ENCODE measurements around the gene ABLIM2.

ABLIM2 gene

DNA sequence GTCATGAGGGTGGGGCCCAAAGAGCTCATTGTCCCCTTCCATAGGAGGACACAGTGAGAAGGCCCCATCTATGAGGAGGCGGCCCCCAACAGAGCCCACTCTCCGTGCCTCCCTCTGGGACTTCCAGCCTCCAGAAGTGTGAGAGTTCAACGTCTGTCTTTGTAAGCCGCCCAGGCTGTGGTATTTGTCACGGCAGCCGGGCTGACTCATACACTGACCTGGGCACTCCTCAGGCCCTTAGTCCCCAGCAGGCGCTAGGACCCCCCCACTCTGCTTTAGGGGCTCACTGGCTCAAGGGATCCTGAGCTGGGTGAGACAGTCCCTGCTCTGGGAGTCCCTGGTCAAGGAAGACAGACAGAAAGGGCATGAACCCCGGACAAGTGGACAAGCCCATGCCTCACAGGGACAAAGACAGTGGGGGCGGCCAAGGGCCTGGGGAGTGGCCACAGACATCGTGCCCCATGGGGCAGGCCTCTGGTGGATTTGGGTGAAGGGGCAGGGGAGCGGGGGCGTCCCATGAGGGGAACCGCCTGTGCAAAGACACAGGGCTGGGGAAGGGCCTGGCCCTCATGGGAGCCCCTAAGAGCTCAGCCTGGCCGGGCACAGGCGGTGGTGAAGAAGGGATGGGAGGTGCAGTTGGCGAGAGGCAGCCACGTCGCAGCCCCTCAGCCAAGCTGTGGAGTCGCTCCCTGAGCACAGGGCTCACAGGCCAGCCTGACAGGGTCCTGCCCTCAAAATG is 21.5 kb downstream of the ABLIM2 start:
- no peak for DNase-seq (ENCODE audit: low read depth)

DNA sequence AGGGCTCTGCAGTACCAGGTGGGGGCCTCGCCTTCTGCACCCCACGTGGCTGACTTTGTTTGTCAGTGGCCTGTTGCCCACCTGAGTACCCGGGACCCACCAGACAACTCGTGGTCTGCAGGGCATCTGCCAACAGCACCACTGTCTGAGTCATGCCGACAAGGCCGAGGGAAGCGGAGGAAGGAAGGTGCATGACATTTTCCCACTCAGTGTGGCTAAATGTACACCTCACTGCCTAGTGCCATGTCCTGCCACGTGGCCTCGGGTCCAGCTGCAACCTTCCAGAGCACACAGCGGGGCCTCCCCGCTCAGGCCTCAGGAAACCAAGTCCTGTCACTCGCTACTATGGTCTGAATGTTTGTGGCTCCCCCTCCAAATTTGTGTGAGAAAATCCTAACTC is 22.1 kb downstream of the ABLIM2 start:
- DNase-seq (ENCODE audit: low read depth): no peak

DNA sequence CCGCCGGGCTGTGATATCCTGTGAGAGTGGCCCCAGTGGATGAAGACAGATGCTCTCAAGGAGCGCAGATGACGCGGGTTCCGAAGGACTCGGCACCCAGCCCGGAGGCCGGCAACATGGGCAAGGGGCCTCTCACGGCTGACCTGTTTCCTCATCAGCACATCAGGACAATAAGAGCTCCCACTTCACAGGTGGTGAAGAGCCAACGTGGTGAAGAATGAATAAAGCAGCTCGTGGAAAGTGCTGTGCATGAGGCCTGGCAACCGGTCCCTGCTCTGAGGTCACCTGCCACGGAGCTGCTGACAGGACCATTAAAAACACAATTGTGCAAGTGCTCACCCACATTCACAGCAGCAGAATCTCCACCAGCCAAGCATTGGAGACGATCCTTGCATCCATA is 22.9 kb downstream of the ABLIM2 start:
- DNase-seq (ENCODE audit: low read depth): no peak

DNA sequence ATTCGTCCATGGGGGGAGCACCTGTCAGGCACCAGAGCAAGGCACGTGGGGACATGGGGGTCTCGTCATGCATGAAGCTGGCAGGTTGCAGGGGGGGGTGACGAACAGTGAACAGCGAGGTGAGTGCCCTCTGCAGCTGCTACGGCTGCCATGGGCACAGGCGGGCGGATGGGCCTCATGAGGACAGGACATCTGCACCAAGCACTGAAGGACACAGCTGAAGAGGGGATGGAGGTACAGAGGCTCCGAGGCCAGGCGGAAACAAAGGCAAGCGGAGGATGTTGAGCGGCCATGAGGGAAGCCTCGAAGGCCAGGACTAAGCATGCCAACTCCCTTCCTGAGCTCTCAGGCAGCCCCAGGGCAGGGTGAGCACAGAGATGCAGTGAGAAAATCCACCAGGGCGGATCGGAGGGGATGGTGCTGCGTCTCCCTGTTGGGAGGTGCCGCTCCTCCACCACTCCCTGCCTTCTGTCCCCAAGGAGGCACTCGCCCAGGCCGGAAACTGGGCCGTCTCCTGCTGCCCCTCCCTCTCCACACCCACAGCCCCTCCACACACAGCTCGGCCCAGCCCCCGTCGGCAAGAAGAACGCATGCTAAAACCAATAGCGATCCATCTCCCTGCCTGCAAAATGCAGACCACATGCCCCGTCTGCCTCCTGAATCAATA is 24.6 kb downstream of the ABLIM2 start:
- DNase-seq (ENCODE audit: low read depth): no peak

DNA sequence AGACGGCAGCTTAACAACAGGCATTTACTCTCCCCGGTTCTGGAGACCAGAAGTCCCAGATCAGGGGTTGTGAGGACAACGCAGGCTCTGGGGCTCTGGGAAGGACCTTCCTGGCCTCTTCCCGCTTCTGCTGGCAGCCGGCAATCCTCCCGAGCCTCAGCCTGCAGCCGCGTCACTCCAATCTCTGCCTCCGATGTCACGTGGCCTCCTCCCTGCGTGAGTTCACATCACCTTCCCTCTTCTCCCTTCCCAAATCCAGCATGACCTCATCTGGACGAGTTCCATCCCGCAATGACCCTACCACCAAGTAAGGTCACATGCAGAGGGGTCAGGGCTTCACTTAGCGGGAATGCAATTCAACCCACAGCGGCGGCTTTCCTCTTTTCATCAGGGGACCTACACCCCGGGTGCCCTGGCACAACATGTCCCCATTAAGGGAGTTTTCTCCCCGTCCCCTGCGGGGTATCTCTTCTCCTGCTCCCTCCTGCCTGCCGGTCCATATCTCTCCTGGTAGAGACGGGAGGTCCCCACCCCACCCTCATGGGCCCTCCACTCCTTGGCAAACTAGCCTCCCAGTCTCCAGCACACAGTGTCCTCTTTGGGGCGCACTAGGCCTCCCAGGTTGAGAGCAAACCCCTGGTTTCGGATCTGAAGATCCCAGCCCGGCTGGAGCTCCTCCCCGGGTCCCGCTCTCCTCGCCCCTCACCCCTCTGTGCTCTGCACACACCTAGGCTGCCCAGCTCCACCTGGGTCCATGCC is 25.5 kb downstream of the ABLIM2 start:
- no peak for DNase-seq (ENCODE audit: low read depth)

DNA sequence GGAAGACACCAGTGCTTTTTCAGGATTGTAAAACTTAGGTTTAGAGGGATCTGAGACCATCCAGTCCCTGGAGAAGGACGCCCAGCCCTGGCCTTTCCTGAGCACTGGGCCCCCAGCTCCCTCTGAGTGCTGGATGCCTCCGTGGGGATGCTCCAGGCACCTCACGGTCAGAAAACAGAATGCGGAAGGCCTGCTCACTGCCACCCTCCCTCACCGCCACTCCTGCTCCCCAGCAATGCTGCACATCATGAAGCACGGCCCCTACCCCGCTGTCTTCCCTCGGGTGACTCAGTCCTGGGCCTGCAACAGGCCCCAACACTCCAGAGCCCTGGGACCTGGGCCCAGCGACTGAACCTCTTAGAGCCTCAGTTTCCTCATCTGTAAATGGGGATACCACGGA is 26.2 kb downstream of the ABLIM2 start:
- DNase-seq (ENCODE audit: low read depth): no peak

DNA sequence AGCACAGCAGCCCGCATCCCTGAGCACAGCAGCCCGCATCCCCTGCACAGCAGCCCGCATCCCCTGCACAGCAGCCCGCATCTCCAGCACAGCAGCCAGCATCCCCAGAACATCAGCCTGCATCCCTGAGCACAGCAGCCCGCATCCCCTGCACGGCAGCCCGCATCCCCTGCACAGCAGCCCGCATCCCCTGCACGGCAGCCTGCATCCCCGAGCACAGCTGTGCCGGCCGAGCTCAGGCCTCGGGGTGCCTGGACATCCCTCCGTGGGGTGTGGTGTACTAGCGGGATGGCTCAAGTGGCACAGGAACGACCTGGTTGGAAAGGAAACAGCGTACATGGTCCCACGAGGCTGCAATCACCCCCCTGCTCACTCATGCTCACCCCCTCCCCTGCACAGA is 26.8 kb downstream of the ABLIM2 start:
- no peak for DNase-seq (ENCODE audit: low read depth)

DNA sequence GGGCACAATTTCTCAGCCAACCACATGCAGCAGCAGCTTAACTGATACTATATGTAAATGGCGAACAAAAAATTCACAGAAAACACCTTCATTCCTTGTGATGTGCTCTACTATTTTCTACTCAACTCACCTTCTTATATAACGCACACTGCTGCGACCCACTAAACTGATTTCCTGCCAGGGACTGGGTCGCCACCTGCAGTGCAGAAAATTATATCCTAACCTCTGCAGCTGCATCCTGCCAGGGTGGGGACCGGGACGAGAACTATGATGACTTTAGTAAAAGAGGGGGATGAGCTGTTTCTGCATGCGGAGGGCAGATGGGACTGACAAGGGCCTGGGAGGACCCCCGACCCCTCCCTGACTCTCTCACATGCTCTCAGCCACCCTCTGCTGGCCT is 27.4 kb downstream of the ABLIM2 start:
- DNase-seq (ENCODE audit: low read depth): no peak

DNA sequence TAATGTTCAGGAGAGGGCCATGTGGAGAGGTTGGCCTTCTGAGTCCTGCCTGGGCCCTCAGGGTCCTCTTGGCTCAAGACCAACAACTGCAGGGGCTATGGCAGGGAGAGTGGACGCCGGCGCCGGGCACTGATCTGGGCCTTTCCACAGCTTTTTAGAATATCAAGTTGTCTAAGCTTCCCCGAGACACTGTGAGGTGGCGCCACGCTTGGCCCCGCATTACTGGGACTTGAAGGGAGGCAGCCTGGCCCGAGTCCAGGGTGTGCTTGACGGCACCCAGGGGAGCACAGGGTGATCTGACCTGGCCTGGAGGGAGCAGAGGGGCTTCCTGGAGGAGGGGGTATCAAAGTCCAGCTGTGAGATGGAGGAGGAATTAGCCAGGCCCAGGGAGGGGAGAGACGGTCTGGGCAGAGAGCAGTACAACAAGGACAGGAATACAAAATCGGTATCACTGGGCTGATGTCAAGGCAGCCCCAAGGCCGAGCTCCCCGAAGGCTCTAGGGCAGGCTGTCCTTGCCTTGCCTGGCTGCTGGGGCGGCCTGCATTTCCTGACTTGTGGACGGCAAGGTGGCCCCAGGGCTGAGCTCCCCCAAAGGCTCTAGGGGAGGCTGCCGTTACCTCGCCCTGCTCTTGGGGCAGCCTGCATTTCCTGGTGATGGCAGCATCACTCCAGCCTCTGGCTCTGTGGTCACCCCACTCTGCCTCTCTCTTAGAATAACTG is 28.1 kb downstream of the ABLIM2 start:
- no peak for DNase-seq (ENCODE audit: low read depth)

DNA sequence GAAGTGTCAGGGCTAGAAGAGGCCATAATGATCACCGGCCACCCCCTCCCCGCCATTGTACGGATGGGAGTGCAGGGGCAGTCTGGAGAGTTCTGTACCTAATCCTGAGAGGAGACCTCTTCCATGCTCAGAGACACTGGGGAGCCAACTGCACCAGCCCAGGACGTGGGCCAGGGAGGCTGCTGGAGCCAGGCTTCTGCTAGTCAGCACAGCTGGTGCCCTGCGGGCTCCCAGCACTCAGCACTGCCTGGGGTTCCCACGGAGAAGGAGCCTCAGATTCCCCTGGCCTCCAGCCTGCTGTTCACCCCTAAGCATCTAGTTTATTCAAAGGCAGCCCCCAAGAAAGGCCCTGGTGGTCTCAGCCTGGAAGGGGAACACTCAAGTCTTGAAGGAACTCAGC is 28.8 kb downstream of the ABLIM2 start:
- DNase-seq (ENCODE audit: low read depth): no peak

DNA sequence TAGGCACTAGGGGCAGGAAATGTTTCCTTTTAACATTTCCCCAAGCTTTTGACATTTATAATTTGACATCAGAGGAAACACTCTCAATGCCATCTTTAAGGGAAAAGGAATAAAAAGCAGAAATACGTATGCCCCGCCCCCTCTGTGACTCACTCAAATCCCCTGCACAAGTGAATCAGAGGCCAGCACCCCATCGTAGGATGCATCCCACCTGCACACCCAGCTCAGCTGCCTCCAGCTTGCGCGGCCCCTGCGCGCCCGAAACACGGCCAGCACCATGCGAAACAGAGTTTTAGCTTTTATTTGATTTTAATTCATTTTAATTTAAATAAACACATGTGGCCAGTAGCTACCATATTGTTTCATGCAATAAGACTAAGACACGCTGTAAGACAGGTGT is 29.5 kb downstream of the ABLIM2 start:
- DNase-seq (ENCODE audit: low read depth): no peak

DNA sequence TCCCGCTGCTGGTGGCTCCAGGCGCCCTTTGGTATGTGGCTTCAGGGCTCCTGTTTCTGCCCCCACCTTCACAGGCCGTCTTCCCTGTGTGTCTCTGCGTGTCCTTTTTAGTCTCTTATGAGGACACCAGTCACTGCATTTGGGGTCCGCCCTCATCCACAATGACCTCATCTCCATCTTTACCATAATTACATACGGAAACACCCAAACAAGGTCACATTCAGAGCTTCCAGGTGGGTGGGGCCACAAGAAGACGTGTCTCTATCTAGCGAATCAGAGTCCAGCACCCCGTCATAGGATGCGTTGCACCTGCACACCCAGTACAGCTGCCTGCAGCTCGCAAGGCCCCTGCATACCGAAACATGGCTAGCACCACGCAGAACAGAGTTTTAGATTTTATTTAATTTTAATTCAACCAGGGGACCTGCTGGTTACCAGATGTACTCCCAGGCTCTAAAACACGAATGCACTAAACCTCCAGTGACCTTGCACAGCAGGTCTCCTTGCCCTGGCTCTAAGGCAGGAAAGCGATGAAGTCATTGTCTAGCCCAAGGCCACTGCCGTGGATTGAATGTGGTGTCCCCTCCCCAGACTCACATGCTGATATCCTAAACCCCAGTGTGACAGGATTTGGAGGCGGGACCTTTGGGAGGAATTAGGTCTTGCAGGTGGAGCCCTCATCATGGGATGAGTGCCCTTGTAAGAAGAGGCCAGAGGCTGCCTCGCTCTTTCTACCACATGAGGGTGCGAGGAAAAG is 30.3 kb downstream of the ABLIM2 start:
- DNase-seq (ENCODE audit: low read depth): no peak

DNA sequence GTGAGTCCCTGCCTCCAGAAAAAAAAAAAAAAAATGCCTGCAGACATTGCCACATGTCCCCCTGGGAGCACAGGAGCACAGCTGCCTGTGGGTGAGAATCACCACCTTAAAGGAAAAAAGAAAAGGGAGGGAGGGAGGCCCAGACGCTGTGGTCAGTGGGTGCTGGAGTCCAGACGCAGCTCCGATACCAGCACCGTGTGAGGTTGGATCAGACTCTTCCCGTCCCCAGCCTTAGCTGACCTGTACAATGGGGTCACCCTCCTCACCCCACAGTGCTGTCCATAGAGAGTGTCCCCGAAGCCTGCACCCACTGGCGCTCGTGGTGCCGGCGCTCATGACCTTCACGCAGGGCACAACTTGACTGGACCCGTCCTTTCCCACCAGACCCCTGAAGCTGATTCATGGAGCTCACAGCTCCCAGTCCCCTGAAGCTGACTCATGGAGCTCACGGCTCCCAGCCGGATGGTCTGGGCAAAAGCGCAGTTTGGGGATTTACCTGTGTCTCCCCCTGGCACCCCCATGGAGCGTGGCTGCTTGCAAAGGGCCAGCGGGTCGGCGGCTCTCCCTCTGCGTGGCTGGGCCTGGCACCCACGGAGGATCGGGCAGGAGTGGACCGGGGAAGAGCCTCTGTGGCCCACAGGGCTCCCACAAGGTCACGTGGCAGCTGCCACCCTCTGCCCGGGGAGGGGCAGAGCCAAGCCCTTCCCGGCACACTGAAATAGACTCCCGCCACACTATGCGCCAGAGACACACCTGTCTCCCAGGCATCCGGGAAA is 31.4 kb downstream of the ABLIM2 start:
- DNase-seq (ENCODE audit: low read depth): no peak

DNA sequence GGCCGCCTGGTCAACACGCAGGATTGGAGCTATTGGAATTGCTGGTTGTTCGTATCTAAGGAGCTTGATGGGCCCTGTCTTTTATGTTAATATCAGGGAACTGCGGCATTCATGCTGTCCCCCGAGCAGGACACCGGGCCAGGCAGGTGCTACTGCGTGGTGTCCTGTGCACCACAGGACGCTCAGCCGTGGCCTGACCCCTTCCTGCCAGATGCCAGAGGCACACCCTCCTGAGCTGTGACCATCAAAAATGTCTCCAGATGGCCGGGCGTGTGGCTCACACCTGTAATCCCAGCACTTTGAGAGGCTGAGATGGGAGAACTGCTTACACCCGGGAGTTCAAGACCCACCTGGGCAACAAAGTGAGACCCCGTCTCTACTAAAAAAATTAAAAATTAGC is 32.1 kb downstream of the ABLIM2 start:
- DNase-seq (ENCODE audit: low read depth): no peak

DNA sequence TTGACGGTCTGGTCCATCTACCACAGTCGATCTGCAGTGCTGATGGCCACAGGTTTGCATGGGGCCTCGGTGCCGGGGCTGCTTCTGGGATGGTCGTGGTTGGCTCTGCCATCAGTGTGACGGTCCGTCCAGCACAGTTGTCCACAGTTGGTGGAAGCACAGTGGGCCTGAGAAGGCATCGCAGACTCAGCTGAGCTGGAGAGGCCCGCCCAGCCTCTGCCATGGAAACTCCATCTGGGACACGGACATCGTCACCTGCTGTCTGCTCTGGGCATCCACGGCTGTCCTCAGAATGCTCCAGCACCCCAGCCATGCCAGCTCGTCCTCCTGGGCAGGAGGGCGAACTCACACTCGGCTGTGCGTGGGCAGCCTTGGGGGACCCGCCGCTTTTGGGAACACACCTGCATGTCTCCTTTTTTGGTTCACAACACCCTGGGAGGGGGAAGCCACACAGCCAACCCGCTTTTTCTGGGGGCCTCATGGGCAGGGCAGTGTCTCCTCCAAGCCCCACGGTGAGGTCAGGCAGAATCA is 33.0 kb downstream of the ABLIM2 start:
- no peak for DNase-seq (ENCODE audit: low read depth)

DNA sequence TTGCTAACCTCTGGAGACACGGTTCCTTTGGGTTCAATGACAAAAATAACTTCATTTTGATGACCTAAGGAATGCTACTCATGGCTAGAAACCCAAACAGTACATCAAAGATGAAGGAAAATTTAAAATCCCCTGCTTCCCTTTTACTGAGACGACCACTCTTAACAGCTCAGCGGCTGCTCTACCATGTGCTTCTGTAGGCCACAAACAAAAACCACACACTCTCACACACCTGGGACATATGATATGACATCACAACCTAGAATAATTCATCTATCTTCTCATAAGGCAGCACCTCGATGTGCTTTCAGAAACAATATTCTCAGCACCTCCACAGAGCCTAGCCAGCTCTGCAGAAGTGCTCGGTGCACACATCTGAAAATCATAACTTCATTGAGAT is 34.7 kb downstream of the ABLIM2 start:
- DNase-seq (ENCODE audit: low read depth): no peak

DNA sequence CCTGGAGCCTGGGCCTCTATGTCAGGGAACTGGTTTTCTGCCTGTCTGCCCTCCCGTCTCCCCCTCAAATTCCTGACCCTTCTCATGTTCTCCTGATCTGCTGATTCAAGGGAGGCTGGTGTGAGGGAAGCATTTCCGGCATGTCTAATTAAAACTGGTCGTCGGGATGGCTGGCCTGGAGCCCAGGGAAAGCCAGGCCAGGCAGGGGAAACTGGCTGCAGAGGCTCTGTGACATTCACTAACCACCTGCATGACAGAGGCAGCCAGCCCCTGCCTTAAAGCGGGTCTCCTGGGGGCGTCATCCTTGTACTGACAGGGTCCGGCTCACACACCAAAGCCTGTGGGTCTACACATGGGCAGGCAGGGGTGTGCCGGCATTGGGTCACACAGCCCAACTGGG is 35.2 kb downstream of the ABLIM2 start:
- no peak for DNase-seq (ENCODE audit: low read depth)

DNA sequence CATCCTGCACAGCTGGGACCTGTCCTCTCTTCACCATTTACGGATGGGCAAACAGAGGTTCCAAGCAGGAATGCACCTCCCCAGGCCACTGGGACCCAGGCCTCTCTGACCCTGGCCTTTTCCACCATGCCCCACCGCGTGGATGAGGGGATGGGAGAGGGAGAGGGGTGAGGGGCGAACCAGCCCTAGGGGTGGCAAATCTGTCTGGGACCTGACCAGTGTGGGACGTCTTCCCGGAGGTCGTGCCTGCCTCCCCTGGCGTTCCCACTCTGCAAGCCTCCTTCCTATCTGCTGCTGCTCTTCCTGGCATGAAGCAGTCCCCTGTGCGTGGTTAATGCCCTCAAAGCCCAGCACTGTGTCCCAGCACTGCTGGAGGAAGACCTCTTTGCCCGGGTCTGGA is 35.9 kb downstream of the ABLIM2 start:
- DNase-seq (ENCODE audit: low read depth): no peak

DNA sequence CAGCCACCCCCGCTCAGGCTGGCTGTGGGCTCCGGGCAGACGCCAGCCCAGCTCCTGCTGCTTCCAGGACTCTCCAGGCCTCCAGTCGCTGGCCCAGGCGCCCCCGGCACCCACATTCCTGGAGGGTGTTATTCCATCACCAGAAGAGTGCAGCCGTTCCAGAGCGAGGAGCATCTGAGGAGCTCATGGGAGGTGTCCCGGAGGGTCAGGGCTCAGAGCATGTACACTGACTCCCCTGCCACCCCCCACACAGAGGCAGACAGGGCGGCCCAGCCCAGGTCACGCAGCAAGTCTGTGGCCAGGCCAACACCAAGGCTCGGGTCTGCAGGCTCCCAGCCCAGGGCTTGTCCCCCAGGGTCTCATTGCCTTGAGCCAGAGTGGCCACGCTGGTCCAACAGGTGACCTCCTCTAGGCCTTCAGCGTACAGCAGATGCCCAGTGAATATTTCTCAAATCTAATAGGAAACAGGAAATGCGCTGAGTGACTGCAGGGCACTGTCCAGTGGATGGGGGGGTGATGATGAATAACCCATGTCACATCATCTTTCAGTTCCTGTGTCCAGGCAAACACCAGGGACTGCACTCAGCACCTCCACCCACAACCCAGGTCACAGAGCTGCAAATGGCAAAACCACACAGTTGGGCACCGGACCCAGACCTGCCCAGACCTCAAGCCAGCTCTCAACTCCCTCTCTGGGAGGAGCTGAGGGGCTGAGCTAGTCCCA is 37.2 kb downstream of the ABLIM2 start:
- no peak for DNase-seq (ENCODE audit: low read depth)

DNA sequence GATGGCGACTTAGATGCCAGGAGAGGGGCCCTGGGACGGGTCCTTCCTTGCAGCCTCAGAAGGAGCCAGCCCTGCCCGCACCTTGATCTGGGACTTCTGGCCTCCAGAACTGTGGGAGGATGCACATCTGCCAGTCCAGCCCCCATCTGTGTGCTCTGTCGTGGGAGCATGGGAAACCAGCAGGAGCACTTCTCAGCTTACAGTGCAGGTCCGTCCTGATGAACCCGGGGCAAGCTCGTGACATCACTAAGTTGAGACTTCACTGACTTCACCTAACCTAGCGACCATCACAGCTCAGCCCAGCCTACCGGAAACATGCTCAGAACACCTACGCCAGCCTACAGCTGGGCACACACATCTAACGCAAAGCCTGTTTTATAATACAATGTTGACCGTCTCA is 38.1 kb downstream of the ABLIM2 start:
- DNase-seq (ENCODE audit: low read depth): no peak
